GM12864 (cell line): Measurements from ENCODE around the gene CCNK.

ENCODE experiments used
- DNase-seq: peaks from one replicate; pipeline ENCODE4 v3.0.0-alpha.2; 2011; ENCODE audit warnings: low read depth
- H3K4me3 ChIP-seq: 2 replicates; pipeline ENCODE4 v1.5.1; 2011; ENCODE audit warnings: mild to moderate bottlenecking, low read depth, low read length, control low read depth
- TF ChIP-seq, protein P1 (sequence below): IDR thresholded peaks from 2 replicates; pipeline ENCODE4 v1.5.1; 2011; ENCODE audit warnings: low read depth, mild to moderate bottlenecking, moderate library complexity, low read length, control low read depth, inconsistent platforms; ENCODE audit errors: missing control alignments

Gene CCNK

DNA sequence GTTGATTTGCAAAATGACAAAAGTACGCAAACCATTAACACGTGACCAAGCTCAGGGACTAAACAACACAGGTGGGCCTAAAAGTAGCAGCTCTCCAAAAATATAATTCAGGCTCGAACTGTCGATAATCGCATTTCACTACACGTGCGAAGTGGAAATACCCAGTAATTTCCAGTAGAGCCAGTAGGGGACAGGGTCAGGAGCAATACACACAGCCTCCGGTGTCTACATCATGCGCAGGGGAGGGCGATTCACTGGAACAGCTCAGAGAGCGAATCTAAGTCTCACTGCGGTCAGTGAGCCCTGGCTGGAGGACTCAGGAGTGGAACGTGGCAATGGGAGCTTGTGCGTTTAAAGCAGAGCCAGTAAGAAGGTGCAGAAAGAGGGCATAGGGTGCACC, 40.9 kb upstream of the CCNK start:
- TF ChIP-seq, protein P1, sequence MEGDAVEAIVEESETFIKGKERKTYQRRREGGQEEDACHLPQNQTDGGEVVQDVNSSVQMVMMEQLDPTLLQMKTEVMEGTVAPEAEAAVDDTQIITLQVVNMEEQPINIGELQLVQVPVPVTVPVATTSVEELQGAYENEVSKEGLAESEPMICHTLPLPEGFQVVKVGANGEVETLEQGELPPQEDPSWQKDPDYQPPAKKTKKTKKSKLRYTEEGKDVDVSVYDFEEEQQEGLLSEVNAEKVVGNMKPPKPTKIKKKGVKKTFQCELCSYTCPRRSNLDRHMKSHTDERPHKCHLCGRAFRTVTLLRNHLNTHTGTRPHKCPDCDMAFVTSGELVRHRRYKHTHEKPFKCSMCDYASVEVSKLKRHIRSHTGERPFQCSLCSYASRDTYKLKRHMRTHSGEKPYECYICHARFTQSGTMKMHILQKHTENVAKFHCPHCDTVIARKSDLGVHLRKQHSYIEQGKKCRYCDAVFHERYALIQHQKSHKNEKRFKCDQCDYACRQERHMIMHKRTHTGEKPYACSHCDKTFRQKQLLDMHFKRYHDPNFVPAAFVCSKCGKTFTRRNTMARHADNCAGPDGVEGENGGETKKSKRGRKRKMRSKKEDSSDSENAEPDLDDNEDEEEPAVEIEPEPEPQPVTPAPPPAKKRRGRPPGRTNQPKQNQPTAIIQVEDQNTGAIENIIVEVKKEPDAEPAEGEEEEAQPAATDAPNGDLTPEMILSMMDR, result no peak
- no peak for DNase-seq
- H3K4me3 ChIP-seq, result no peak overlapping the region

DNA sequence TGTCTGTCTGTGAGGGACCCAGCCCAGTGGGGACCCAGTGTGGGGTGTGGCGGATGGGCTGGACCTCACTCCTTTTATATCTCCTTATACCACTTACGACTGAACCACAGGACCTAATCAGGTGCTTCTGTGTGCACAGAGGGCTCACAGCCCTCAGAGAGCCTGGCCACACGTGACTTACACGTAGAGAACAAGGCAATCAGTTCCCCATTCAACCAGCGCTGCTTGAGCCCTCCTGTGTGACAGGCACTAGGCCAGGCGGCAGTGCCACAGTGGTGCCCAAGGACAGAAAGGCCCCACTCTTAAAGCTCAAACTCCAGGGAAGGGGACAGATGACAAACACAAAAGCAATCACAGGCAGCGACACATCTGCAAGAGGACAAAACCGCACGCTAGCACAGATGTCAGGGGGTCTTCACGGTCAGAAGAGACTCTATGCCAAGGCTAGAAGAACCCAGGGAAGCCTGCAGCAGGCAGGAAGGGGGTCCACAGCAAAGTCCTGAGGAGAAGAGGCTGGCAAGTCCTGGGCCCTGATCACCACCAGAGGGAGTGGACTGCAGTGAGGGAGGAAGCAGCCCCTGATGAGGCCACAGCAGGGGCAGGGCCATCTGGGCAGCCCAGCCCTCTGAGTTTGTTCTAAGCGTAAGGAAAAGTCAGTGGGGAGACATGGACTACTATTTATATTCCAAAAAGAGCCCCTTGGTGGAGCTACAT, 39.9 kb upstream of the CCNK start:
- DNase-seq, result no peak
- TF ChIP-seq, protein P1, result no peak
- H3K4me3 ChIP-seq, result no peak overlapping the region

DNA sequence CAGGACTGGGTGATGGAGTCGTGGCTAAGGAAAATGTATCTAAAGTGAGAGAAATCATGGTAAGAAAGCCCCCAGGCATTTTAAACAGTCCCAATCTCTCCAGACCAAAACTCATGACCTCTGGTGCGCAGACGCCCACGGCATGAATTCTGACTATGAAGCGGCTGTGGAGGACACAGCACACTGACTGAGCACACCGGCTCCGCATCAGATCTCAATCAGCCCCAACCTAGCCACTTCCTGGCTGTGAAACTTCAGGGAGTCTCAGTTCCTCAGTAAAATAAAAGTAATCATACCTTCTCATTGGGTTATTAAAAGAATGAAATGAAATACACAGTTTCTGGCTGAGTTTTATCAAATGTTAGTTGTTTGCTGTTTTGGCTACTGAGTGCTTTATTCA, 39.3 kb upstream of the CCNK start:
- DNase-seq, result peak; percentile 7
- TF ChIP-seq, protein P1, result no peak
- H3K4me3 ChIP-seq, result no peak overlapping the region

DNA sequence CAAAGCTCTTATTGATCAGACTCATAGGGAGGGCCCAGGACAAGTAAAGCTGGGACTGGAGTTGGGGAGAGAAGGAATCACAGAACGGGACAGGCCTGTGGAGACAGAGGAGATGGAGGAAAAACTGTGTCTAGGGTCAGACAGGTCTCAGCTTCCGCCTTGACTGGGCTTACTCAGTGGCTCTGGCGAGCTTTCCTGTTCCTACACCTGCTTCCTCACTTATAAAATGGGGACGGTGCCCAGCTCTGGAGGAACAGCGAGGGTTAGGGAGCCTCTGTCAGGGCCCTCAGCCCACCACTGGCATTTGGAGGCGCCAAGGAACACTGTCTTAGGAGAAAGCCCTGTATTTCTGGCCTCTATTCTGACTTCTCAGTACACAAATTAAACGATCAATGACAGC, 35.3 kb upstream of the CCNK start:
- no peak overlapping the region for H3K4me3 ChIP-seq
- TF ChIP-seq, protein P1, result no peak
- no peak for DNase-seq

DNA sequence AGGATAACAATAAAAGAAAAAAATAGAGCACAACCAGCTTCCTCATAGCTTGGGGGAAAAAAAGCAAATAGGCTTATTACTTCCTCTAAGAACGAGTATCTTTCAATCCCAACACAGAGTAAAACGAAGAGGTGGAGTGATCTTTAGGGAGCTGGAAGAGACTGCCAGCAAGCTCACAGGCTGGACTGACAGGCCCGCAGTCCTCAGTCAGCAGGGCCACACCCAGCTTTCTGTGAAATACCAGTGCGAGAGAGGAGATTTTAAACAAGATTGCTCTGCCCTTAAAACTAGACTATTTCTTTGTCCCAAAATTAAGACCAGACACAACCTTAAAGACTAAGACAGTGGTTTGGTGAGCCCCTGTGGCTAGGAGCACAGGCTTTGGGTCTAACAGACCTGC, 33.5 kb upstream of the CCNK start:
- no peak overlapping the region for H3K4me3 ChIP-seq
- TF ChIP-seq, protein P1, result no peak
- no peak for DNase-seq

DNA sequence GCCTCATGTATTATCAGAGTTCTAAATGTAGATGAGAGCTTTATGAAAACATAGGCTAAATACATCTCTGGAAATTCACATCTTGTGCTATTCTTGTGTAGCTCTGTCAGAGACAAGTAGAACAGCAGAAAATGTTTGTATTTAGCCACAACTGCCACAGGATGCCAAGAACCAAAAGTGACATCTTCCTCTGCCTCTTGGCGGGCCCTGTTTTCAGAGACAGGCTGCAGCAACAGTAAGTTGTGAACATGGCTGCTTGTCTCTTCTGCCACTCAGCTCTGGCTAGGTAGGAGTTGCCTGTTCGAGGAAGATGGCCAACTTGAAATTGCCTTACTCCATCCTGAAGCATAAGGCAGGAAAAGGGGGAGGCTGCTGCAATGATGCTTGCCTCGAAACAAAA, 30.9 kb upstream of the CCNK start:
- no peak for DNase-seq
- TF ChIP-seq, protein P1, result no peak
- H3K4me3 ChIP-seq, result no peak overlapping the region

DNA sequence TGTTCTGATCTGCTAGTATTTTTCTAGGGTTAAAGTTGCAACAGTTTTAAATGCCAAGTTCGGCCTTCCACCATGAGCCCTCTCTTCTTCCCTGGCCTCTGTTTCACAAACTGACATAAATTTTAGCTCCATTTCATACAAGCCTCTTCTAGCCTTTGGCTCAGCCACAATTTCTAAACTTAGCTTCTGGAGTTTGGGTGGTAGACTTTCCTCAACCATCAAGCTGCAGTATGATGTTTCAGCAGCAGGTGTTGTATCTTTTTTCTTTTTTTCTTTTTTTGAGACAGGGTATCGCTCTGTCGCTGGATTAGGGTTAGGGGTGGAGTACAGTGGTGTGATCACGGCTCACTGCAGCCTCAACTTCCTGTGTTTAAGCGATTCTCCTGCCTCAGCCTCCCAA, 30.0 kb upstream of the CCNK start:
- TF ChIP-seq, protein P1, result no peak
- no peak for DNase-seq
- H3K4me3 ChIP-seq, result no peak overlapping the region
